ENCODE measurements around the gene CEP83. TPM values are rescaled to one million over a fixed set of nuclear protein-coding genes. Genes with fewer than 3 reads are reported as not detected.

Gene CEP83
- total RNA-seq, 1 donor = 14.2 TPM

DNA sequence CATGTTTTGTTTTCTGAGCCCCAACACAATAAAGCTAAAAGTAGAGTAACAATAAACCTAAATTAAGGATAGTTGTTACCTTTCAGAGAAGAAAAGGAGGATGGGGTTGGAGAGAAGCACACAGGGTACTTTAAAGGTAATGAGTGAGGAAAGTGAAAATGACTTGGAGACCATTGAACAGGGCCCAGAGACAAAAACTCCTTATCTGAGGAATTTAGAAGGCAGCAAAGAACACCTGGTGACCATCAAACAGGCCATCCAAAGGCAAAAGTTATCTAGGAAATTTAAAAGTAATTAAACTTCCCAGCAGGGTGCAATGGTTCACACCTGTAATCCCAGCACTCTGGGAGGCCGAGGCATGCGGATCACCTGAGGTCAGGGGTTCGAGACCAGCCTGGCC, 39.0 kb upstream of the CEP83 start:
- H3K4me3 ChIP-seq (ENCODE audit: low read depth, low read length) = no peak overlapping the region
- TF ChIP-seq, protein P1, sequence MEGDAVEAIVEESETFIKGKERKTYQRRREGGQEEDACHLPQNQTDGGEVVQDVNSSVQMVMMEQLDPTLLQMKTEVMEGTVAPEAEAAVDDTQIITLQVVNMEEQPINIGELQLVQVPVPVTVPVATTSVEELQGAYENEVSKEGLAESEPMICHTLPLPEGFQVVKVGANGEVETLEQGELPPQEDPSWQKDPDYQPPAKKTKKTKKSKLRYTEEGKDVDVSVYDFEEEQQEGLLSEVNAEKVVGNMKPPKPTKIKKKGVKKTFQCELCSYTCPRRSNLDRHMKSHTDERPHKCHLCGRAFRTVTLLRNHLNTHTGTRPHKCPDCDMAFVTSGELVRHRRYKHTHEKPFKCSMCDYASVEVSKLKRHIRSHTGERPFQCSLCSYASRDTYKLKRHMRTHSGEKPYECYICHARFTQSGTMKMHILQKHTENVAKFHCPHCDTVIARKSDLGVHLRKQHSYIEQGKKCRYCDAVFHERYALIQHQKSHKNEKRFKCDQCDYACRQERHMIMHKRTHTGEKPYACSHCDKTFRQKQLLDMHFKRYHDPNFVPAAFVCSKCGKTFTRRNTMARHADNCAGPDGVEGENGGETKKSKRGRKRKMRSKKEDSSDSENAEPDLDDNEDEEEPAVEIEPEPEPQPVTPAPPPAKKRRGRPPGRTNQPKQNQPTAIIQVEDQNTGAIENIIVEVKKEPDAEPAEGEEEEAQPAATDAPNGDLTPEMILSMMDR (IDR thresholded peaks at IDR 0.05; ENCODE audit: insufficient read depth, low read depth, low read length) = no peak
- DNase-seq (ENCODE audit: low read depth) = no peak

- no peak for DNase-seq (ENCODE audit: low read depth)
- no peak overlapping the region for H3K4me3 ChIP-seq (ENCODE audit: low read depth, low read length)
- TF ChIP-seq, protein P1 (IDR thresholded peaks at IDR 0.05; ENCODE audit: insufficient read depth, low read depth, low read length) = no peak
Measured at GRCh38 chr12:94498073-94498472, 38.4 kb upstream of the CEP83 start.

DNA sequence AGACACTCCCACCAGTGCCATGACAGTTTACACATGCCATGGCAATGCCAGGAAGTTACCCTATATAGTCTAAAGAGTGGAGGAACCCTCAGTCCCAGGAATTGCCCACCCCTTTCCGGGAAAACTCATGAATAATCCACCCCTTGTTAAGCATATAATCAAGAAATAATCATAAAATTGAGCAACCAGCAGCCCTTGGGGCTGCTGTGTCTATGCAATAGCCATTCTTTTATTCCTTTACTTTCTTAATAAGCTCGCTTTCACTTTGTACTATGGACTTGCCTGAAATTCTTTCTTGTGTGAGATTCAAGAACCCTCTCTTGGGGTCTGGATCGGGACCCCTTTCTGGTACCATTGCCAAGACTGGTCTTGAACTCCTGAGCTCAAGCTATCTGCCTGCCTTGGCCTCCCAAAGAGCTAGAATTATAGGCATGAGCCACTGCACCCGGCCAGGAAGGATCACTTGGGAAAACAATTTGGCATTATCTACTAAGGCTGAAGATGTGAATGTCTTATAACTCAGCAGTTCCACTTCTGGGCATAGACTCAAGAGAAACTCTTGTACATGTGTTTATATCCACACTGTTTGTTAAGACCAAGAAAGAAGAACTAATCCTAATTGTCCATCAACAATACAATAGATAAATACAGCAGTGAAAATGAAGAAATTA, 35.9 kb upstream of the CEP83 start:
- DNase-seq (ENCODE audit: low read depth) = no peak
- TF ChIP-seq, protein P1 (IDR thresholded peaks at IDR 0.05; ENCODE audit: insufficient read depth, low read depth, low read length) = no peak
- H3K4me3 ChIP-seq (ENCODE audit: low read depth, low read length) = no peak overlapping the region

DNA sequence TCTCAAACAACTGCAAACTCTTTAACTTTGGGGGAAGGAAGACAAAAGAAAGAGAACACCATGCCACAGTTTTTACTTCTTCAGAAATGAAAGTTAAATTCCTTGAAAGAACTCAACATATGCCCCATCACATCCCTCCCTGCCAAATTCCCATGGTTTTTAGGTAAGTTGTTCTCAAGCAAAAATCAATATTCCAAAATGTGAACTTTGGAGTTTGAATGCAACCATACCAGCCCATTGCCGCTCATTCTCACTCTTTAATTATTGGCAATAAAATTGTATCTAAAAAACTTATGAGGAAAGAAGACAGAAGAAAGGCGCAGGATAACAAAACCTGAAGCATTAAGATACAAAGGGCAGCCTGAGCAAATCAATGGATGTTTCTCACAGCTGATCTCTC, 31.8 kb upstream of the CEP83 start:
- TF ChIP-seq, protein P1 (IDR thresholded peaks at IDR 0.05; ENCODE audit: insufficient read depth, low read depth, low read length) = no peak
- no peak for DNase-seq (ENCODE audit: low read depth)
- H3K4me3 ChIP-seq (ENCODE audit: low read depth, low read length) = no peak overlapping the region

GRCh38 chr12:94488463-94488862, 28.8 kb upstream of the CEP83 start:
- DNase-seq (ENCODE audit: low read depth) = no peak
- TF ChIP-seq, protein P1 (IDR thresholded peaks at IDR 0.05; ENCODE audit: insufficient read depth, low read depth, low read length) = no peak
- H3K4me3 ChIP-seq (ENCODE audit: low read depth, low read length) = no peak overlapping the region

GRCh38 chr12:94481734-94482133, 22.1 kb upstream of the CEP83 start:
- no peak for DNase-seq (ENCODE audit: low read depth)
- no peak overlapping the region for H3K4me3 ChIP-seq (ENCODE audit: low read depth, low read length)
- TF ChIP-seq, protein P1 (IDR thresholded peaks at IDR 0.05; ENCODE audit: insufficient read depth, low read depth, low read length) = no peak

DNA sequence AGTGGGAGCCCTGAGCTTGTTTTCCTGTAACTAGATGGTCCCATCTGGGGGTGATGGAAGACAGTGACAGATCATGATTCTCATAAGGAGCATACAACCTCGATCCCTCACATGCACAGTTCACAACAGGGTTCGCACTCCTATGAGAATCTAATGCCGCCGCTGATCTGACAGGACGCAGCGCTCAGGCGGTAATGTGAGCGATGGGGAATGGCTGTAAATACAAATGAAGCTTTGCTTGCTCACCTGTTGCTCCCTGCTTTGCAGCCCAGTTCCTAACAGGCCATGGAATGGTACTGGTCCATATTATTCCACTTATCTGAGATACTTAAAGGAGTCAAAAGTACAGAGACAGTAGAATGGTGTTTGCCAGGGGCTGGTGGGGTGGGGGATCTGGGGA, 9.9 kb upstream of the CEP83 start:
- H3K4me3 ChIP-seq (ENCODE audit: low read depth, low read length) = no peak overlapping the region
- TF ChIP-seq, protein P1 (IDR thresholded peaks at IDR 0.05; ENCODE audit: insufficient read depth, low read depth, low read length) = no peak
- no peak for DNase-seq (ENCODE audit: low read depth)
